ENCODE measurements around the gene TNN. TPM values are rescaled to one million over a fixed set of nuclear protein-coding genes. Genes with fewer than 3 reads are reported as not detected.
"Not testable (repeated sequence)": the region's sequence is repeated elsewhere in the genome, so short reads cannot be mapped to it uniquely, and the experiment has no call there.

TNN gene
- total RNA-seq (2014; rRNA removed; shearing (Covaris generic)): not detected in 2 replicates

GRCh38 chr1:175067362-175068106 lies at the start of gene TNN:
Gene TNN, plus strand, starts transcription at chr1:175067833. Its CDS starts 9,586 bp downstream, at chr1:175077419.
- no peak for DNase-seq (ENCODE audit: low read depth)

- DNase-seq (ENCODE audit: low read depth): no peak
Measured at GRCh38 chr1:175019524-175019923, 48.1 kb upstream of the TNN start.

- peak; percentile 96 for DNase-seq (ENCODE audit: low read depth)
Measured at GRCh38 chr1:175023043-175023921, 44.4 kb upstream of the TNN start, which contains the start of gene MRPS14. Gene MRPS14, minus strand, starts transcription at chr1:175023425. Its CDS starts 17 bp downstream, at chr1:175023408.

GRCh38 chr1:175023922-175024242 lies 43.8 kb upstream of the TNN start:
- not testable (repeated sequence) for DNase-seq (ENCODE audit: low read depth)

- no peak for DNase-seq (ENCODE audit: low read depth)
Measured at GRCh38 chr1:175024773-175025172, 42.9 kb upstream of the TNN start.

GRCh38 chr1:175033953-175034352 lies 33.7 kb upstream of the TNN start:
- no peak for DNase-seq (ENCODE audit: low read depth)

GRCh38 chr1:175034775-175035174 lies 32.9 kb upstream of the TNN start:
- DNase-seq (ENCODE audit: low read depth): no peak

- peak; percentile 12 for DNase-seq (ENCODE audit: low read depth)
Measured at GRCh38 chr1:175035865-175036264, 31.8 kb upstream of the TNN start.

GRCh38 chr1:175036476-175036875 lies 31.2 kb upstream of the TNN start:
- DNase-seq (ENCODE audit: low read depth): no peak

GRCh38 chr1:175037416-175037815 lies 30.2 kb upstream of the TNN start:
- no peak for DNase-seq (ENCODE audit: low read depth)

- no peak for DNase-seq (ENCODE audit: low read depth)
Measured at GRCh38 chr1:175040324-175040879, 27.2 kb upstream of the TNN start.

- DNase-seq (ENCODE audit: low read depth): no peak
Measured at GRCh38 chr1:175042650-175043049, 25.0 kb upstream of the TNN start.

GRCh38 chr1:175043824-175044223 lies 23.8 kb upstream of the TNN start:
- no peak for DNase-seq (ENCODE audit: low read depth)

GRCh38 chr1:175044591-175044990 lies 23.0 kb upstream of the TNN start:
- DNase-seq (ENCODE audit: low read depth): not testable (repeated sequence)

GRCh38 chr1:175045097-175045496 lies 22.5 kb upstream of the TNN start:
- no peak for DNase-seq (ENCODE audit: low read depth)

- no peak for DNase-seq (ENCODE audit: low read depth)
Measured at GRCh38 chr1:175045519-175045918, 22.1 kb upstream of the TNN start.

GRCh38 chr1:175050992-175051391 lies 16.6 kb upstream of the TNN start:
- DNase-seq (ENCODE audit: low read depth): no peak

GRCh38 chr1:175054736-175055135 lies 12.9 kb upstream of the TNN start:
- DNase-seq (ENCODE audit: low read depth): peak; percentile 43

- DNase-seq (ENCODE audit: low read depth): no peak
Measured at GRCh38 chr1:175062339-175062738, 5.3 kb upstream of the TNN start.

GRCh38 chr1:175062858-175063257 lies 4.8 kb upstream of the TNN start:
- no peak for DNase-seq (ENCODE audit: low read depth)

- no peak for DNase-seq (ENCODE audit: low read depth)
Measured at GRCh38 chr1:175070818-175071217, 3.2 kb downstream of the TNN start.

GRCh38 chr1:175071276-175071943 lies 3.8 kb downstream of the TNN start:
- no peak for DNase-seq (ENCODE audit: low read depth)
